ENCODE results near the gene EPRS1.
"Not testable (repeated sequence)": the region's sequence is repeated elsewhere in the genome, so short reads cannot be mapped to it uniquely, and the experiment has no call there.

Gene EPRS1

DNA sequence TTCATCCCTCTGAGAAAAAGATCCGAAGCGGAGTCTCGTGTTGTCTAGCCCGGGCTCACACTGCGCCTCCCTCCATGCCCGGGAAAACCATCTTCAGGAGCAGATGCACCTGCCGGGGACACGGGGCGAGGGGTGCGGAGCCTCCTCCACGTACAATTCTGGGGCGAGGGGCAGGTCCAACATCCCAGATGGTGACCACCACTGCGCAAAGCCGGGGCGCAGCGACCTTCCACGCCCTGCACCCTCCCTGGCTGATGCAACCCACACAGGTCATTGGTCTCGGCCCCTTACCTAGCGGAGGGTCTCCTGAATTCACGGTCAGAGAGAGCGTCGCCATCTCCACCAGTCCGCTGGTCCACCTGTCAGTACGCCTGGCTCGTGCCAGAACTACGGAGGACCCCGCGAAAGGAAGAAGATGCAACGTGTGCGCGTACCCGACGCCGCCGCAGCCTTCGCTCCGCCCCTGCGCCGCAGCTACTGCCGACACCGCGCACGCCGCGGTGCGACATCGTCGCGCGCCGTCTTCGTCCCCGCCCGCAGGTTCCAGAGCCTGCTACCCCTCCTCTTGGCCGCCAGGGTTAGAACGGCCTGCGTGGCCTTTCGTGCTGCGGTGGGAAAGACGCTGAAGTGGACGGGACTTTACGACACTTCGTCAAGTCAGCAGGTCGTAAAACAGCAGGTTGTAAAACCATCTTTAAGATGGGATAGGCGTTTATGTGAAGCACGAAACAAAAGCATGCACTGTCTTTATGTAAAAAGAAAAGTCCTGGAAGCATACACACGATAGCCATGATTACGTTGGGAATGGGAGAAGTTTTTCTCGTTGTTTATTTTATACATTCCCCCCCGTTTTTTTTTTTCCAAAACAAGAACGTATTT is at the start of gene EPRS1:
EPRS1 (minus strand) TSS at position 454 of the 879 bp plus-strand sequence; CDS start at position 337, 117 bp downstream.
- peak; percentile 90 for DNase-seq (ENCODE audit: low read depth)

DNA sequence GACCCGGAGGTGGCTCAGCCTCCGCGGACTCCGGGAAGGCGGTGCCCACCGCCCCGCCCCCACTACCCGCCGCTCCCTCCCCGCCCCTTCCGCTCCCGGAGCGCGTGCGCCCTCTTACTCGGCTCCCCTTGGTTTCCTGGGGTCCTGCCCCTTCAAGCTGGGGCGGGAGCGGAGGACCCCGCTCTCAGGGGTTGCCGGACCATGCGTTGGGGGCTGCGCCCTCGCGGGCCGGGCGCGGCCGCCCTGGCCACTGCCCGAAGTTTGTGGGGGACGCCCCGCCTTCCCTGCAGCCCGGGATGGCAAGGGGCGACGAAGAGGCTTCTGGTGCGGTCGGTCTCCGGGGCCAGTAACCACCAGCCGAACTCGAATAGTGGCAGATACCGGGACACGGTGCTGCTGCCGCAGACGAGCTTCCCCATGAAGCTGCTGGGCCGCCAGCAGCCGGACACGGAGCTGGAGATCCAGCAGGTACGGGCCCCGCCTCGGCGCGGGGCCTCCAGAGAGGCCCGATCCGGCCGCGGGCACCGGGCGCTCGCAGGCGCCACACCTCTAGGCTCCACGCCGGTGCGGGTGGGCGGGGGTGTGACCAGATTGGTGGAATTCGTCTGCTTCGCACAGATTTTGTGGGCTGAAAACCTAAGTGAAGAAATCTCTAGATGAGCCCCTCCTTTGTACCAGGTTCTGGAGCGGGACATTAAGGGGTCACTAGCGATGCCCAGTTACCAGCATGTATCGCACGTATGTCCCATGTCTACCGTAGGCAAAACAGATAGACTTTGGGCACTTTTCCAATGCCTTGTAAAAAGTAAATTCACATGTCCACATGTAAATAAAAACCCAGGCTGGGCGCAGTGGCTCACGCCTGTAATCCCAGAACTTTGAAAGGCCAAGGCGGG is 48.0 kb upstream of the EPRS1 start, which contains the start of gene IARS2:
IARS2 (plus strand) TSS at position 117 of the 896 bp plus-strand sequence; CDS start at position 202, 85 bp downstream.
- peak; percentile 87 for DNase-seq (ENCODE audit: low read depth)

DNA sequence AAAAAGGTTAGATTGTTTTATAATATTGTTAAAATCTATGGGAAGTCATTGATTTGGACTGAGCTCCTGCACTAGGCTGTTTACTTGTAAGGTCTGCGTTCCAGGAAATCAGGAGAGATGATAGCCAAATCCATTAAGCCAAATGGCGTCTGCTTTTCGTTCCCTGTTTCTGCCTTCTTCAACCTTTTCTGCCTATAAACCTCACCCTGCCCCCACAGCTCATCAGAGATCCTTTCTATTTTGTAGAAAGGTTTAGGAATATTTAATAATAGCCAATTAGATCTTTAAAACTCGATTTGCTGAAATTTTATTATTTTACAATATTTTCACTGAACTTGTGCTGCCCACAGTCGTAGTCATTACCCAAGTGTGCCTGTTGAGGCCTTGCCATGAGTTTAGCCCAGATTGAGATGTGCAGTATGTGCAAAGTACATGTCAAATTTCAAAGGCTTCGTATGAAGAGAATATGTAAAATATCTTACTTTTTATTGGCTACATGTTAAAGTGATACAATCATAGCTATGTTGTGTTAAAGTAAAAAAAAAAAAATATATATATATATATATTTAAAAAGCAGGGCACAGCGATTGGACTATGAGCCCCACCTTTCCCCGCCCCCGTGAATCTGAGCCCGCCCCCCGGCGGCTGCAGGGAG is 47.2 kb upstream of the EPRS1 start:
- DNase-seq (ENCODE audit: low read depth) = no peak

DNA sequence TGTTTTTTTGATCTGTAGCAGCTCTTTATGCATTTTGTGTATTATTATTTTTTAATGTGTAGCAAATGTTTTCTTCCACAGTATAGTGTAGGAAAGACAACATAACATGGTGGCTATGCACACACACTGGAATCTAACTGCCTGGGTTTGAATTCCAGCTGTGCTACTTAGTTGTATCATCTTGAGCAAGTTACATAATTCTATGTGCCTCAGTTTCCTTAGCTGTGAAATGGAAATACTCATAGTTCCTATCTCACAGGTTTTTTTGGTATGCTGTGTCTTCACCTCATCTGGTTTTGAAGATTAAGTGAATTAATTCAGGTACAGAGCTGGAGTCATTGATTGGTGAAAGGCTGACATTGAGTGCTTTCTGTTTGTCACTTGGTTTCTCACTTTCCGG is 46.4 kb upstream of the EPRS1 start:
- no peak for DNase-seq (ENCODE audit: low read depth)

- peak; percentile 93 for DNase-seq (ENCODE audit: low read depth)
Observed at GRCh38 chr1:220089650-220090556, 43.6 kb upstream of the EPRS1 start, which contains the start of gene BPNT1. Gene BPNT1, minus strand, starts transcription at chr1:220089788. Its CDS starts 9,942 bp downstream, at chr1:220079846.

GRCh38 chr1:220086261-220086686 is 40.0 kb upstream of the EPRS1 start:
- DNase-seq (ENCODE audit: low read depth) = not testable (repeated sequence)

DNA sequence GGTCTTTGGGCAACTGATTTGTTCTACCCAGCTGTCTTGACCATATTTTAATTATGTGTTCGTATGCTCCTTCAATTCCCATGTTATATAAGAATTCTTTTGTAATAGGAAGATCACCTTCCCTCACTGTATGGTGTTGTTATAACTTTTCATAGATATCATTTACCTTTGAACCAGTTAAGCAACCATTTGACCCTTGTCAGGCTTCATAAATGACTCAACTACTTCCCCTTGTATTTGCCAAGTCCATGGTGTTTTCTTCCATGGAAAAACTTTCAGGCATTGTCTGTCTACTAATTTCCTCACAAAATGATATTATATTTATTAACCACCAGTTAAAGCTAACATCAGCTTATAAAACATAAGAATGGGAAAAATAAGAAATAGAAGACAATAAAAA is 38.2 kb upstream of the EPRS1 start:
- DNase-seq (ENCODE audit: low read depth) = no peak

GRCh38 chr1:220077887-220078286 is 31.6 kb upstream of the EPRS1 start:
- no peak for DNase-seq (ENCODE audit: low read depth)

DNA sequence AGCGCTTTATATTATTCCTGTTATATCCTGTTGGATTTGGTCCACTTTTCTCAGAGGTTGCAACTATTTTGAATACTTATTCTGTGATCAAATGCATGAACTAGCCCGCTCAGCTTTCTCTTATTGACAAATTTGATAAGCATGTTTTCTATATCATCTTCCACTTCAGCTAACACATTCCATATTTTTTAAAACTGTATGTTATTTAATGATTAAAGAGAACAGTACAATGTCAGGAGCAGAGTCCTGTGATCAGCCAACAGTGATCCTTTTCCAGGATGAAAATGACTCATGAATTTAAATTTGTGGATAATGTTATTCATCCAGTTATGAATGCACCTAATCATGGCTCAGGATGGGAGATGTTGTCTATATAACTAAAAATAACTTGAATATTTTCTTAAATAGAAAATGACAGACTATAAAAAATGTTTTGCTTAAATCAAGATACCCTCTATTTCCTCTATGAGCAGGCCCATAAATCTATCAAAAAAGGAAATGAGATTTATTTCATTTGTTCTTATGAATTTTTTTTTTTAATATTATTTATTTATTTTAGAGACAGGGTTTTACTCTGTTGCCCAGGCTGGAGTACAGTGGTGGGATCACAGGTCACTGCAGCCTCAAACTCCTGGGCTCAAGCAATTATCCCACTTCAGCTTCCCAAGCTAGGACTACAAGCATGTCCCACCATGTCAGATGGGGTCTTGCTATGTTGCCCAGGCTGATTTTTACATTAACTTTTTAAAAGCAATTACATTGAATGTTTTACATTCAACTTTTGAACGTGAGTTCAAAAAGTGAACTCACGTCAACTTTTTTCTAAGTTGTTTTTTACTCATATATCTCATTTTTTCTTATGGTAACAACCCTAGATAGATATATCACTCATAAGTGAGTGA is 30.8 kb upstream of the EPRS1 start:
- no peak for DNase-seq (ENCODE audit: low read depth)

DNA sequence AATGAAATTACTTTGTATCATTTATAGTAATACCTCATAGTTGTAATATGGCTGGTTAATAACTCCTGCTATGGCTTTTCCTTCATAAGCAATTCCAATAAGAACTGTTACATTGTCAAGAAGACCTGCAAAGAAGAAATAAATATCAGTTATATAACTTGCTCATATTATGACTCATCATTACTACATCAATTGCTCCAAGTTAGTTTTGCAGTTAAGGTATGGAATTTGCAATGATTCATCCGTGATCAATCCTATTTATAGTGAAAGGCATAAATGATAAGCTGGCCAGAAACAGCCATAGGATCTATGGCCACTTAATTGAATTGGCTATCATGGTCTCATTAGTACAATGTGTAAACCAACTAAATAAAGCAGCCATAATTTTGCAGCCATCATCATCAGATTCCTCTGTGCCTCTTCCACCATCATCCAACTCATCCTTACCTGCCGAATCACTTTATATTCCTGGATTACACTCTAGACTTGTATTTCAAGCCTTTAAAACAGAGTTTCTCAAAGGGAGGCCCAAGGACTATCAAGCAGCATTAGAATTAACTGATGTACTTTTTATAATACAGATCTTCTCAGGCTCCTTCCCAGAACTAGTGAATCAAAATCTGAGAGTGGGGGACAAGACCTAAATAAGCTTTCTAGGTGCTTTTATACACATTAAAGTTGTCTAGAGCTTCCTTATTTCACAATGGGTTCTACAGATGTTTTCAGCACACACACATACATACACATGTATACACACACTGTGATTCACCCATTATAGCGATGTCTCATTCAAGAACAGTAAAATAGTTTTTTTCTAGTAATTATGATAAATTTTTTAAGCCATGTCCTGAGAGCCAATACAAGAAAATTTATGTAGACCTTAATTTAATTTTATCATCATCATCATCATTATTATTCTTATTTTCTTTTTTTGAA is 21.2 kb upstream of the EPRS1 start:
- no peak for DNase-seq (ENCODE audit: low read depth)

DNA sequence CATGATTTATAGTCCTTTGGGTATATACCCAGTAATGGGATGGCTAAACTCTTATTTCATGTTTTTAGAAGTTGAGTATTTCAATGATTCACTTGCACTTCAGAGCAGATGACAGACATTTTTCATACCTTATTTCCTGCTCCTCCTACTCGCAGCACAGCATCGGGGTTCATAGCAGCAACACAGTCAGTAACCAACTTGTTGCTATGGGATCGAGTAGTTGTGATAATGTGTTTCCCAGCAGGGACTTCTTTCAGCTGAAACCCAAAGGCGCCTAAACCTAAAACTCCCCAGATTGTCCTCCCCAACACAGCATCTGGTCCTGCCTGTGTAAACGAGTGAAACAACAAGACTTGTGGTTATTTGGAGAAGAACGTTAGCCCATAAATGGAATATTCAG is 16.3 kb upstream of the EPRS1 start:
- no peak for DNase-seq (ENCODE audit: low read depth)

GRCh38 chr1:220060876-220061275 is 14.6 kb upstream of the EPRS1 start:
- DNase-seq (ENCODE audit: low read depth) = no peak

DNA sequence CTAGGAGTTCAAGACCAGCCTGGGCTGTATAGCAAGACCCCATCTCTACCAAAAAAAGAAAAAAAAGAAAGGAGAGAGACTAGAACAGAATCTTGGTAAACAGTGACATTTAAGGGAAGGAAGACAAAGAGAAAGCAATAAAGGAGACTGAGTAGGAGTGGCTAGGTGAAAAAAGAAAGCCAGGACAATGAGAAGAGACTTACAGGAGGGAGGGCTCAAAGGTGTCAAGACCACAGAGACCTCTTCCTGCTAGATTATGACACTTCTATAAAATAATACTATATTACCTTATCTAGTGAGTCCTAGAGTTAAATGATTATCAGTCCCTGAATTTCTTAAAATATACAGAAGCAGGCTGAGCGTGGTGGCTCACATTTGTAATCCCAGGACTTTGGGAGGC is 10.1 kb upstream of the EPRS1 start:
- no peak for DNase-seq (ENCODE audit: low read depth)

- no peak for DNase-seq (ENCODE audit: low read depth)
Observed at GRCh38 chr1:220045356-220046051, 801 bp downstream of the EPRS1 start.

- DNase-seq (ENCODE audit: low read depth) = no peak
Observed at GRCh38 chr1:220044678-220045355, 1.5 kb downstream of the EPRS1 start.

DNA sequence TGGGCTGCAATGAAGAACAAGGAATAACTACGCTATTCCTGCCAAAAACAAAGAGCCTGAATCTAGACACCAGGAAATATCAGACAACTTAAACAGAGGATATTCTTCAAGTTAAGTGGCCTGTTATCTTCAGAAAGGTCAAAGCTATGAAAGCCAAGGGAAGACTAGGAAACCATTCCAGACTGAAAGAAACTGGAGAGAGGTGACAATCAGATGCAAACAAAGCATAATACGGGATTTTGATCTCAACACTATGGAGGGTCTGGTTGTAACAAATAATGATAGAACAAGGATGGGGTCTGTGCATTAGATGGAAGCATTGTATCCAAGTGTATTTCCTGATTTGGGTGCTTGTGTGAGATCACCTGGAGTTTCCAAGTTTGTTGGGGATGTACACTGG is 2.7 kb downstream of the EPRS1 start:
- DNase-seq (ENCODE audit: low read depth) = no peak

DNA sequence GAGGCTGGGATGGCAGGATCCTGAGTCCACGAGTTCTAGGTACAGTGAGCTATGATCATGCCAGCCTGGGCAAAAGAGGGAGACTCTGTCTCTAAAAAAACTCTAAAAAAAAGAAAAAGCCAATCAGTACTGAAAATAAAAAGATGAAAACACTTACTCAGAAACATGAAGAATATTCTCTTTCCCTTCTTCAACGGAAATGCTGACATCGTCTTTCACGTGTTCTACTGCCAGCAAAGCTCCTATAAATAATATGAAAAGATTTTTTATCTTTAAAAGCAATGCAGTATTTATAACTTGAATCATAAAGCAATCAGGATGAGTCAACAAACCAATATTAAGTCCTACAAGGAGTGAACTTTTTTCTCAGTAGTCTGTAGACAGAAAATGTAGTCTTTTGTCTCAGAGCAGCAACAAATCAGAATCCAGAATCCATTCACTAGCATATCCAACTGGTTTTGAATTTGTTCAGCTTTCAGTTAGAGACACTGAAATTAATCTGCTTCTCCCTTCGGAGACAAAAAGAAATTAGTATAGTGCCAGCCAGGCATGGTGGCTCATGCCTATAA is 6.2 kb downstream of the EPRS1 start:
- no peak for DNase-seq (ENCODE audit: low read depth)

Data from stimulated activated CD8-positive, alpha-beta memory T cell treated with anti-CD3 and anti-CD28 coated beads, Interleukin-4, amount 100 ng/mL, for 24 hours (primary cell).